Measurements from ENCODE around the gene IQCF5. TPM values are rescaled to one million over a fixed set of nuclear protein-coding genes. Genes with fewer than 3 reads are reported as not detected.

Gene IQCF5
- polyA plus RNA-seq, 2 of the 4 experiments (the other 2 are of a cell fraction): not detected

GRCh38 chr3:51894939-51895338 lies 19.5 kb upstream of the IQCF5 start:
- ChIA-PET POLR2A (no interaction called here), CTCF (no interaction called here)
- FAIRE-seq (no peak), ATAC-seq (no peak), DNase-seq (ENCODE audit: low read depth in 1 of 2, low spot score in 1 of 2) (no peak)
- no peaks in the 10 kb centered on the region for H3K4me1 ChIP-seq
- H3K4me2 ChIP-seq: no peak overlapping the region
- no peak overlapping the region for H3K27ac ChIP-seq
- no peak overlapping the region for H3K4me3 ChIP-seq
- no peaks in the 10 kb centered on the region for H3K9me3 ChIP-seq
- TF ChIP-seq CEBPB (IDR thresholded peaks at IDR 0.05) (no peak), MAFK (IDR thresholded peaks at IDR 0.05; ENCODE audit: partially characterized antibody) (no peak), NR3C1 (IDR thresholded peaks at IDR 0.05) (no peak), ATOH8 (CRISPR knock-in tag; IDR thresholded peaks at IDR 0.05; ENCODE audit: low read depth) (no peak)
- 80% methylated on average over 1 of the region's 16 CpGs for WGBS (ENCODE audit: missing lambda C conversion rate)

- FAIRE-seq: no peak
- Histone ChIP-seq H3K4me2 (no peak overlapping the region), H3K27ac (no peak overlapping the region), H3K4me1 (no peaks in the 10 kb centered on the region), H3K9me3 (no peaks in the 10 kb centered on the region), H3K4me3 (no peak overlapping the region)
- TF ChIP-seq RCOR1 (IDR thresholded peaks at IDR 0.05; ENCODE audit: low read depth, low read length) (no peak), CEBPB (IDR thresholded peaks at IDR 0.05) (no peak), CHD2 (IDR thresholded peaks at IDR 0.05; ENCODE audit: low read length, partially characterized antibody) (no peak), RFX5 (IDR thresholded peaks at IDR 0.05) (no peak), PBX3 (IDR thresholded peaks at IDR 0.05) (no peak), RAD21 (conservative IDR thresholded peaks at IDR 0.05 in 1 of 2, IDR thresholded peaks at IDR 0.05 in 1 of 2) (no peak), HOXB13 (CRISPR knock-in tag; IDR thresholded peaks at IDR 0.05; ENCODE audit: low read depth) (no peak), JUNB (IDR thresholded peaks at IDR 0.05) (no peak), KDM1A (IDR thresholded peaks at IDR 0.05; ENCODE audit: low read depth) (no peak)
- ChIA-PET POLR2A (no interaction called here), CTCF (interaction anchor here (0.6 kb wide), 1 partner anchor 28 kb away, joined by 3 read pairs; no protein-coding TSS in a partner anchor)
- no peak for ATAC-seq
- WGBS (ENCODE audit: missing lambda C conversion rate): 40% methylated on average over 4 of the region's 4 CpGs
- DNase-seq (ENCODE audit: low read depth in 1 of 2, low spot score in 1 of 2): no peak
Observed at GRCh38 chr3:51894391-51894790, 19.0 kb upstream of the IQCF5 start.

- WGBS (ENCODE audit: missing lambda C conversion rate): 42% methylated on average over 7 of the region's 7 CpGs
- no peaks in the 10 kb centered on the region for H3K9me3 ChIP-seq
- H3K4me3 ChIP-seq: no peak overlapping the region
- no peak overlapping the region for H3K4me2 ChIP-seq
- TF ChIP-seq SREBF2 (IDR thresholded peaks at IDR 0.05) (no peak), NFE2L2 (conservative IDR thresholded peaks at IDR 0.05; ENCODE audit: low read length) (no peak), JUNB (IDR thresholded peaks at IDR 0.05) (no peak), TFCP2L1 (CRISPR knock-in tag; IDR thresholded peaks at IDR 0.05) (no peak), CTCF (IDR thresholded peaks at IDR 0.05) (no peak)
- H3K27ac ChIP-seq: no peak overlapping the region
- ATAC-seq (no peak), DNase-seq (ENCODE audit: low read depth in 1 of 2, low spot score in 1 of 2) (no peak), FAIRE-seq (no peak)
- ChIA-PET POLR2A (no interaction called here), CTCF (interaction anchor here (1.1 kb wide), 1 partner anchor 1349 kb away, joined by 3 read pairs; no protein-coding TSS in a partner anchor)
- no peaks in the 10 kb centered on the region for H3K4me1 ChIP-seq
Observed at GRCh38 chr3:51891242-51892039, 16.0 kb upstream of the IQCF5 start.

Data from A549 (cell line).